ENCODE measurements around the gene TRAPPC4.

- TF ChIP-seq NRF1 (IDR thresholded peaks at IDR 0.05; ENCODE audit: low read depth, low read length) (no peak), PHF8 (conservative IDR thresholded peaks at IDR 0.05; ENCODE audit: low read depth, low read length) (no peak), BACH1 (IDR thresholded peaks at IDR 0.05; ENCODE audit: low read length) (no peak), POLR2A (IDR thresholded peaks at IDR 0.05; ENCODE audit: control extremely low read depth in 1 of 2, low read depth in 2 of 2, low read length in 2 of 2) (no peak), CHD7 (IDR thresholded peaks at IDR 0.05; ENCODE audit: insufficient replicate concordance, low read length) (no peak), CTCF (IDR thresholded peaks at IDR 0.05; ENCODE audit: control extremely low read depth in 1 of 3, insufficient read depth in 1 of 3, low read depth in 1 of 3, low read length in 3 of 3) (no peak), POLR2AphosphoS5 (IDR thresholded peaks at IDR 0.05; ENCODE audit: low read depth, low read length) (peak; percentile 50), EP300 (IDR thresholded peaks at IDR 0.05; ENCODE audit: borderline replicate concordance in 1 of 2, low read depth in 2 of 2, low read length in 2 of 2) (no peak), EZH2 (IDR thresholded peaks at IDR 0.05; ENCODE audit: low read depth, low read length, severe bottlenecking) (no peak), TCF12 (IDR thresholded peaks at IDR 0.05; ENCODE audit: low read depth, low read length) (no peak), USF2 (IDR thresholded peaks at IDR 0.05; ENCODE audit: low read length) (no peak), TBP (IDR thresholded peaks at IDR 0.05; ENCODE audit: low read depth, low read length) (no peak)
Observed at GRCh38 chr11:119012629-119013170, 5.9 kb upstream of the TRAPPC4 start.
